Right ventricle myocardium inferior (tissue), 1 donor: Measurements from ENCODE around the gene ADPGK. TPM values are rescaled to one million over a fixed set of nuclear protein-coding genes. Genes with fewer than 3 reads are reported as not detected.
A peak's percentile ranks its signal among the peaks of the same experiment; 100 is the strongest.
"Not testable (repeated sequence)": the region's sequence is repeated elsewhere in the genome, so short reads cannot be mapped to it uniquely, and the experiment has no call there.

ENCODE experiments used
- ATAC-seq: fragments of 200-7000 bp; cut with Tn5 transposase; one replicate; pipeline ENCODE4 v1.9.1; 2020; ENCODE audit warnings: mild to moderate bottlenecking, moderate library complexity
- DNase-seq: peaks from one replicate; pipeline ENCODE4 v3.0.0; 2021; ENCODE audit errors: missing footprints
- intact Hi-C: fragments of 100-400 bp; cut with DNase I; formaldehyde crosslinking; loops from one replicate; pipeline ENCODE4 v1.11.0; 2022
- long read RNA-seq: library from polyadenylated mRNA; unstranded; transcript quantifications from one replicate; pipeline ENCODE4 v2.0.0, GENCODE V29; 2021
- total RNA-seq: library from RNA; stranded (reverse); fragmentation: NEBNext Ultra II Directional; extraction: Animal tissue kit (Norgen Biotek cat#: 25700); gene quantifications from one replicate; pipeline ENCODE4 v1.2.1, GENCODE V29; 2021
- donor health status: DM: no; HTN: yes; CAD: no; lungs with severe emphysema.

The ADPGK gene
- total RNA-seq = 11.4 TPM
- long read RNA-seq, partial matches to known transcripts = 1 of 8 reads
- long read RNA-seq, other reads (novel, unspliced or antisense) = 5 of 8 reads

- intact Hi-C loops = loop anchor here (5.0 to 10.0 kb wide), 3 partner anchors 268 to 491 kb away; partner anchors contain the start of gene NEO1
- ATAC-seq = peak; percentile 97
- peak; percentile 95 for DNase-seq
Measured at GRCh38 chr15:72783640-72784455, at the start of gene ADPGK. ADPGK (minus strand) TSS chr15:72783758; CDS start chr15:72783691, 67 bp downstream.

- DNase-seq (no peak), ATAC-seq (no peak)
- intact Hi-C loops = no loop called here
Measured at GRCh38 chr15:72827226-72827625, 43.7 kb upstream of the ADPGK start.

GRCh38 chr15:72826611-72827010, 43.1 kb upstream of the ADPGK start:
- DNase-seq (no peak), ATAC-seq (no peak)
- intact Hi-C loops = no loop called here

GRCh38 chr15:72825829-72826228, 42.3 kb upstream of the ADPGK start:
- no peak for ATAC-seq
- intact Hi-C loops = no loop called here
- DNase-seq = no peak

- no peak for ATAC-seq
- intact Hi-C loops = no loop called here
- DNase-seq = no peak
Measured at GRCh38 chr15:72824781-72825180, 41.2 kb upstream of the ADPGK start.

- no peak for ATAC-seq
- intact Hi-C loops = no loop called here
Measured at GRCh38 chr15:72824112-72824511, 40.6 kb upstream of the ADPGK start.

GRCh38 chr15:72820278-72820677, 36.7 kb upstream of the ADPGK start:
- intact Hi-C loops = no loop called here
- ATAC-seq (no peak), DNase-seq (no peak)

More at GRCh38 chr15:72824112-72824511, 40.6 kb upstream of the ADPGK start:
- no peak for DNase-seq

- intact Hi-C loops = no loop called here
- DNase-seq (no peak), ATAC-seq (no peak)
Measured at GRCh38 chr15:72818632-72819031, 35.1 kb upstream of the ADPGK start.

GRCh38 chr15:72813345-72814004, 29.9 kb upstream of the ADPGK start:
- intact Hi-C loops = no loop called here
- ATAC-seq = no peak
- no peak for DNase-seq

GRCh38 chr15:72809329-72809728, 25.8 kb upstream of the ADPGK start:
- intact Hi-C loops = no loop called here

GRCh38 chr15:72807346-72807745, 23.8 kb upstream of the ADPGK start:
- DNase-seq, ATAC-seq, intact Hi-C loops: not testable (repeated sequence)

More at GRCh38 chr15:72809329-72809728, 25.8 kb upstream of the ADPGK start:
- ATAC-seq = no peak
- no peak for DNase-seq

GRCh38 chr15:72803006-72803405, 19.4 kb upstream of the ADPGK start:
- intact Hi-C loops = no loop called here
- DNase-seq (no peak), ATAC-seq (no peak)

- no peak for ATAC-seq
- intact Hi-C loops = no loop called here
- no peak for DNase-seq
Measured at GRCh38 chr15:72801590-72802325, 18.2 kb upstream of the ADPGK start.

GRCh38 chr15:72800833-72801481, 17.4 kb upstream of the ADPGK start:
- ATAC-seq = no peak
- intact Hi-C loops = no loop called here
- no peak for DNase-seq

GRCh38 chr15:72797834-72798233, 14.3 kb upstream of the ADPGK start:
- no peak for ATAC-seq
- intact Hi-C loops = loop anchor here (2.0 kb wide), 1 partner anchor 283 kb away; no protein-coding TSS in a partner anchor
- no peak for DNase-seq

- intact Hi-C loops = loop anchor here (2.0 kb wide), 1 partner anchor 283 kb away; no protein-coding TSS in a partner anchor
- ATAC-seq (no peak), DNase-seq (no peak)
Measured at GRCh38 chr15:72797338-72797689, 13.8 kb upstream of the ADPGK start.

- intact Hi-C loops = loop anchor here (2.0 kb wide), 1 partner anchor 284 kb away; no protein-coding TSS in a partner anchor
- DNase-seq = peak; percentile 78
Measured at GRCh38 chr15:72796515-72797337, 13.2 kb upstream of the ADPGK start.

GRCh38 chr15:72796210-72796514, 12.6 kb upstream of the ADPGK start:
- no peak for ATAC-seq
- no peak for DNase-seq
- intact Hi-C loops = loop anchor here (2.0 kb wide), 1 partner anchor 285 kb away; no protein-coding TSS in a partner anchor

More at GRCh38 chr15:72796515-72797337, 13.2 kb upstream of the ADPGK start:
- peak; percentile 89 for ATAC-seq
